Measurements from ENCODE around the gene MAMLD1. TPM values are rescaled to one million over a fixed set of nuclear protein-coding genes. Genes with fewer than 3 reads are reported as not detected.
"Not testable (repeated sequence)": the region's sequence is repeated elsewhere in the genome, so short reads cannot be mapped to it uniquely, and the experiment has no call there.

The MAMLD1 gene
- total RNA-seq, 1 donor from 2014 or later: 1.8 TPM

- Histone ChIP-seq H3K36me3 (no peaks in the 10 kb centered on the region), H3K9me3 (replicated peaks) (no peaks in the 10 kb centered on the region), H3K4me3 (no peak overlapping the region), H3K27me3 (ENCODE audit: low read depth) (no peaks in the 10 kb centered on the region), H3K27ac (replicated peaks) (no peak overlapping the region), H3K4me1 (peaks cover 1% of the 10 kb centered on the region)
- no peak for DNase-seq
- intact Hi-C loops (cut with micrococcal nuclease): no loop called here
- TF ChIP-seq, protein P1, sequence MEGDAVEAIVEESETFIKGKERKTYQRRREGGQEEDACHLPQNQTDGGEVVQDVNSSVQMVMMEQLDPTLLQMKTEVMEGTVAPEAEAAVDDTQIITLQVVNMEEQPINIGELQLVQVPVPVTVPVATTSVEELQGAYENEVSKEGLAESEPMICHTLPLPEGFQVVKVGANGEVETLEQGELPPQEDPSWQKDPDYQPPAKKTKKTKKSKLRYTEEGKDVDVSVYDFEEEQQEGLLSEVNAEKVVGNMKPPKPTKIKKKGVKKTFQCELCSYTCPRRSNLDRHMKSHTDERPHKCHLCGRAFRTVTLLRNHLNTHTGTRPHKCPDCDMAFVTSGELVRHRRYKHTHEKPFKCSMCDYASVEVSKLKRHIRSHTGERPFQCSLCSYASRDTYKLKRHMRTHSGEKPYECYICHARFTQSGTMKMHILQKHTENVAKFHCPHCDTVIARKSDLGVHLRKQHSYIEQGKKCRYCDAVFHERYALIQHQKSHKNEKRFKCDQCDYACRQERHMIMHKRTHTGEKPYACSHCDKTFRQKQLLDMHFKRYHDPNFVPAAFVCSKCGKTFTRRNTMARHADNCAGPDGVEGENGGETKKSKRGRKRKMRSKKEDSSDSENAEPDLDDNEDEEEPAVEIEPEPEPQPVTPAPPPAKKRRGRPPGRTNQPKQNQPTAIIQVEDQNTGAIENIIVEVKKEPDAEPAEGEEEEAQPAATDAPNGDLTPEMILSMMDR (IDR thresholded peaks at IDR 0.05; ENCODE audit: borderline replicate concordance): no peak
Measured at GRCh38 chrX:150339736-150340135, 23.4 kb upstream of the MAMLD1 start.

GRCh38 chrX:150340326-150340725 lies 22.8 kb upstream of the MAMLD1 start:
- H3K27ac ChIP-seq (replicated peaks); intact Hi-C loops (cut with micrococcal nuclease); H3K4me3 ChIP-seq; H3K27me3 ChIP-seq (ENCODE audit: low read depth); DNase-seq; H3K4me1 ChIP-seq; H3K36me3 ChIP-seq; H3K9me3 ChIP-seq (replicated peaks): not testable (repeated sequence)

- intact Hi-C loops (cut with micrococcal nuclease): no loop called here
Measured at GRCh38 chrX:150347471-150347870, 15.6 kb upstream of the MAMLD1 start.

GRCh38 chrX:150348365-150348764 lies 14.8 kb upstream of the MAMLD1 start:
- intact Hi-C loops (cut with micrococcal nuclease): no loop called here

More at GRCh38 chrX:150347471-150347870, 15.6 kb upstream of the MAMLD1 start:
- DNase-seq: no peak
- no peak overlapping the region for H3K27ac ChIP-seq (replicated peaks)
- no peaks in the 10 kb centered on the region for H3K9me3 ChIP-seq (replicated peaks)
- no peak overlapping the region for H3K4me3 ChIP-seq
- no peaks in the 10 kb centered on the region for H3K4me1 ChIP-seq
- H3K36me3 ChIP-seq: no peaks in the 10 kb centered on the region
- TF ChIP-seq, protein P1 (IDR thresholded peaks at IDR 0.05; ENCODE audit: borderline replicate concordance): no peak
- H3K27me3 ChIP-seq (ENCODE audit: low read depth): no peaks in the 10 kb centered on the region

DNA sequence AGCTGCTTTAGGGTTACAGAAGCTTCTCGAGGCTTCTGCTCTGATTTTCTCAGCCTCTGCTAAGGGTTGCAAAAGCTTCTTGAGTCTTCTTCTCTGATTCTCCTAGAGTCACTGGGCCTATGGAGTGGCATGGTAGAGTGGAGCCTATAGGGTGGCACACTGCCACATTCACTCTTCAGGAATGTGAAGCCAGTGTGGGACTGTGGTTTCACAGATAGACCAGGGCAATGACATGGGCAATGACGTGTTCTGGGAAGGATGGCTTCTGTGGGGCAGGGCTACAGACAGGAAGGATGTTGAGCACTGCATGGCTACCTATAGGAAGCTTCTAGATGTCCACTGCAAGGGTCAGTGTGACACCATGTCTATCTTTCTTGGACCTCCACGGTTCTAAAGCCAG lies 11.0 kb upstream of the MAMLD1 start:
- no peaks in the 10 kb centered on the region for H3K4me1 ChIP-seq
- intact Hi-C loops (cut with micrococcal nuclease): no loop called here
- H3K4me3 ChIP-seq: no peak overlapping the region
- no peaks in the 10 kb centered on the region for H3K27me3 ChIP-seq (ENCODE audit: low read depth)
- DNase-seq: no peak
- H3K36me3 ChIP-seq: no peaks in the 10 kb centered on the region
- H3K27ac ChIP-seq (replicated peaks): no peak overlapping the region
- no peaks in the 10 kb centered on the region for H3K9me3 ChIP-seq (replicated peaks)
- TF ChIP-seq, protein P1 (IDR thresholded peaks at IDR 0.05; ENCODE audit: borderline replicate concordance): no peak

More at GRCh38 chrX:150348365-150348764, 14.8 kb upstream of the MAMLD1 start:
- Histone ChIP-seq H3K4me1 (no peaks in the 10 kb centered on the region), H3K27ac (replicated peaks) (no peak overlapping the region), H3K36me3 (no peaks in the 10 kb centered on the region), H3K4me3 (no peak overlapping the region), H3K27me3 (ENCODE audit: low read depth) (no peaks in the 10 kb centered on the region), H3K9me3 (replicated peaks) (no peaks in the 10 kb centered on the region)
- no peak for DNase-seq
- TF ChIP-seq, protein P1 (IDR thresholded peaks at IDR 0.05; ENCODE audit: borderline replicate concordance): no peak

DNA sequence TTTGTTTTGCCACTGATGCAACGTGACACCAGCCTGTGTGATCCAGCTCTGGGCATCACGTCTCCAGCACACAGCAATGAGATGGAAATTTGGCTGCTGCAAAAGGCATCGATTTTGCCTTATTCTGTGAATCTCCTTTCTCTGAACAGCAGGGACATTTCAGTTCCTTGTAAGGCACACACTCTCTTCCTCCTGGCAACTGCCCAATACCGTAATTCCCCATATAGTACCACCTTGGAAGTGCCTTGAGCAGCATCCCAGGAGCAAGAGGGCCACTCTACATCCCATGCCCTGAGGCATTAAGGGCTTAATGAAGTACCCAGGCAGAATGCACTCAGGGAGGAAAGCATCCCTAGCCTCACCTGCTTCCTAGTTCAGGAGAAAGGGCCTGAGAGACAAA lies 10.5 kb upstream of the MAMLD1 start:
- no peaks in the 10 kb centered on the region for H3K9me3 ChIP-seq (replicated peaks)
- no peaks in the 10 kb centered on the region for H3K4me1 ChIP-seq
- H3K27ac ChIP-seq (replicated peaks): no peak overlapping the region
- no peaks in the 10 kb centered on the region for H3K36me3 ChIP-seq
- TF ChIP-seq, protein P1 (IDR thresholded peaks at IDR 0.05; ENCODE audit: borderline replicate concordance): no peak
- DNase-seq: no peak
- intact Hi-C loops (cut with micrococcal nuclease): no loop called here
- no peaks in the 10 kb centered on the region for H3K27me3 ChIP-seq (ENCODE audit: low read depth)
- no peak overlapping the region for H3K4me3 ChIP-seq

All from left ventricle myocardium inferior (tissue), 1 donor.